ENCODE results near the gene NLRP14. TPM values are rescaled to one million over a fixed set of nuclear protein-coding genes. Genes with fewer than 3 reads are reported as not detected.

The NLRP14 gene
- total and polyA plus RNA-seq, 2 of the 8 experiments (the other 6 are each of a cell fraction or from before 2014, with no cell fraction given), result 0.05 TPM; not detected in 1

DNA sequence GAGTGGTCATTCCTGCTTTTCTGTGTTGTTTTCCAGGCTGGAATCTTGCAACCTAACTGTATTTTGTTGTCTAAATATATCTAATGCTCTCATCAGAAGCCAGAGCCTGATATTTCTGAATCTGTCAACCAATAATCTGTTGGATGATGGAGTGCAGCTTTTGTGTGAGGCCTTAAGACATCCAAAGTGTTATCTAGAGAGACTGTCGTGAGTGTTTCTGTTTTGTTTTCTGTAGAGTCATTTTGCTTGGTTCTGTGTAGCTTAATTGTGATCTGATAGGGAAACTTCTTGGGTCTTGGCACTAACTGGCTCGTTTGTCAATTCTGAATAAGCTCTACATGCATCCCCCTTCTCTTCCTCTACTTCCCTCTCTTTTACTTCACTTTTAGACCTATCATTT lies 37.4 kb downstream of the NLRP14 start (continued):
- TF ChIP-seq, protein P1, sequence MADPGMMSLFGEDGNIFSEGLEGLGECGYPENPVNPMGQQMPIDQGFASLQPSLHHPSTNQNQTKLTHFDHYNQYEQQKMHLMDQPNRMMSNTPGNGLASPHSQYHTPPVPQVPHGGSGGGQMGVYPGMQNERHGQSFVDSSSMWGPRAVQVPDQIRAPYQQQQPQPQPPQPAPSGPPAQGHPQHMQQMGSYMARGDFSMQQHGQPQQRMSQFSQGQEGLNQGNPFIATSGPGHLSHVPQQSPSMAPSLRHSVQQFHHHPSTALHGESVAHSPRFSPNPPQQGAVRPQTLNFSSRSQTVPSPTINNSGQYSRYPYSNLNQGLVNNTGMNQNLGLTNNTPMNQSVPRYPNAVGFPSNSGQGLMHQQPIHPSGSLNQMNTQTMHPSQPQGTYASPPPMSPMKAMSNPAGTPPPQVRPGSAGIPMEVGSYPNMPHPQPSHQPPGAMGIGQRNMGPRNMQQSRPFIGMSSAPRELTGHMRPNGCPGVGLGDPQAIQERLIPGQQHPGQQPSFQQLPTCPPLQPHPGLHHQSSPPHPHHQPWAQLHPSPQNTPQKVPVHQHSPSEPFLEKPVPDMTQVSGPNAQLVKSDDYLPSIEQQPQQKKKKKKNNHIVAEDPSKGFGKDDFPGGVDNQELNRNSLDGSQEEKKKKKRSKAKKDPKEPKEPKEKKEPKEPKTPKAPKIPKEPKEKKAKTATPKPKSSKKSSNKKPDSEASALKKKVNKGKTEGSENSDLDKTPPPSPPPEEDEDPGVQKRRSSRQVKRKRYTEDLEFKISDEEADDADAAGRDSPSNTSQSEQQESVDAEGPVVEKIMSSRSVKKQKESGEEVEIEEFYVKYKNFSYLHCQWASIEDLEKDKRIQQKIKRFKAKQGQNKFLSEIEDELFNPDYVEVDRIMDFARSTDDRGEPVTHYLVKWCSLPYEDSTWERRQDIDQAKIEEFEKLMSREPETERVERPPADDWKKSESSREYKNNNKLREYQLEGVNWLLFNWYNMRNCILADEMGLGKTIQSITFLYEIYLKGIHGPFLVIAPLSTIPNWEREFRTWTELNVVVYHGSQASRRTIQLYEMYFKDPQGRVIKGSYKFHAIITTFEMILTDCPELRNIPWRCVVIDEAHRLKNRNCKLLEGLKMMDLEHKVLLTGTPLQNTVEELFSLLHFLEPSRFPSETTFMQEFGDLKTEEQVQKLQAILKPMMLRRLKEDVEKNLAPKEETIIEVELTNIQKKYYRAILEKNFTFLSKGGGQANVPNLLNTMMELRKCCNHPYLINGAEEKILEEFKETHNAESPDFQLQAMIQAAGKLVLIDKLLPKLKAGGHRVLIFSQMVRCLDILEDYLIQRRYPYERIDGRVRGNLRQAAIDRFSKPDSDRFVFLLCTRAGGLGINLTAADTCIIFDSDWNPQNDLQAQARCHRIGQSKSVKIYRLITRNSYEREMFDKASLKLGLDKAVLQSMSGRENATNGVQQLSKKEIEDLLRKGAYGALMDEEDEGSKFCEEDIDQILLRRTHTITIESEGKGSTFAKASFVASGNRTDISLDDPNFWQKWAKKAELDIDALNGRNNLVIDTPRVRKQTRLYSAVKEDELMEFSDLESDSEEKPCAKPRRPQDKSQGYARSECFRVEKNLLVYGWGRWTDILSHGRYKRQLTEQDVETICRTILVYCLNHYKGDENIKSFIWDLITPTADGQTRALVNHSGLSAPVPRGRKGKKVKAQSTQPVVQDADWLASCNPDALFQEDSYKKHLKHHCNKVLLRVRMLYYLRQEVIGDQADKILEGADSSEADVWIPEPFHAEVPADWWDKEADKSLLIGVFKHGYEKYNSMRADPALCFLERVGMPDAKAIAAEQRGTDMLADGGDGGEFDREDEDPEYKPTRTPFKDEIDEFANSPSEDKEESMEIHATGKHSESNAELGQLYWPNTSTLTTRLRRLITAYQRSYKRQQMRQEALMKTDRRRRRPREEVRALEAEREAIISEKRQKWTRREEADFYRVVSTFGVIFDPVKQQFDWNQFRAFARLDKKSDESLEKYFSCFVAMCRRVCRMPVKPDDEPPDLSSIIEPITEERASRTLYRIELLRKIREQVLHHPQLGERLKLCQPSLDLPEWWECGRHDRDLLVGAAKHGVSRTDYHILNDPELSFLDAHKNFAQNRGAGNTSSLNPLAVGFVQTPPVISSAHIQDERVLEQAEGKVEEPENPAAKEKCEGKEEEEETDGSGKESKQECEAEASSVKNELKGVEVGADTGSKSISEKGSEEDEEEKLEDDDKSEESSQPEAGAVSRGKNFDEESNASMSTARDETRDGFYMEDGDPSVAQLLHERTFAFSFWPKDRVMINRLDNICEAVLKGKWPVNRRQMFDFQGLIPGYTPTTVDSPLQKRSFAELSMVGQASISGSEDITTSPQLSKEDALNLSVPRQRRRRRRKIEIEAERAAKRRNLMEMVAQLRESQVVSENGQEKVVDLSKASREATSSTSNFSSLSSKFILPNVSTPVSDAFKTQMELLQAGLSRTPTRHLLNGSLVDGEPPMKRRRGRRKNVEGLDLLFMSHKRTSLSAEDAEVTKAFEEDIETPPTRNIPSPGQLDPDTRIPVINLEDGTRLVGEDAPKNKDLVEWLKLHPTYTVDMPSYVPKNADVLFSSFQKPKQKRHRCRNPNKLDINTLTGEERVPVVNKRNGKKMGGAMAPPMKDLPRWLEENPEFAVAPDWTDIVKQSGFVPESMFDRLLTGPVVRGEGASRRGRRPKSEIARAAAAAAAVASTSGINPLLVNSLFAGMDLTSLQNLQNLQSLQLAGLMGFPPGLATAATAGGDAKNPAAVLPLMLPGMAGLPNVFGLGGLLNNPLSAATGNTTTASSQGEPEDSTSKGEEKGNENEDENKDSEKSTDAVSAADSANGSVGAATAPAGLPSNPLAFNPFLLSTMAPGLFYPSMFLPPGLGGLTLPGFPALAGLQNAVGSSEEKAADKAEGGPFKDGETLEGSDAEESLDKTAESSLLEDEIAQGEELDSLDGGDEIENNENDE (IDR thresholded peaks at IDR 0.05; ENCODE audit: insufficient replicate concordance, low read length), result no peak
- TF ChIP-seq JUND (IDR thresholded peaks at IDR 0.05; ENCODE audit: low read length) (no peak), GTF2F1 (IDR thresholded peaks at IDR 0.05; ENCODE audit: borderline replicate concordance, low read depth, low read length) (no peak), EGR1 (IDR thresholded peaks at IDR 0.05; ENCODE audit: borderline replicate concordance, low read depth, low read length) (no peak), RXRA (IDR thresholded peaks at IDR 0.05; ENCODE audit: insufficient read depth, low read depth, low read length) (no peak)
